Vagina (tissue), 2 donors: ENCODE measurements around the gene TSPAN9.

Experiments used
- POLR2A ChIP-seq, 2 donors: fragments of 450-650 bp; IDR thresholded peaks; one replicate each; pipeline ENCODE4 v1.6.1; 2017; ENCODE audit warnings: antibody characterized with exemption in 2 of 2, mild to moderate bottlenecking in 2 of 2, moderate library complexity in 2 of 2
- TF ChIP-seq, protein P1 (sequence below), 3 experiments: fragments of 450-650 bp in 2 of 3; fragments of 200-600 bp in 1 of 3; sonication (generic) in 1 of 3; IDR thresholded peaks; one replicate each; pipeline ENCODE4 v1.5.1; 2017 to 2019; ENCODE audit warnings: antibody characterized with exemption in 3 of 3, mild to moderate bottlenecking in 2 of 3, moderate library complexity in 2 of 3

GRCh38 chr12:3328081-3328480, 250.9 kb downstream of the TSPAN9 start:
- TF ChIP-seq, protein P1, sequence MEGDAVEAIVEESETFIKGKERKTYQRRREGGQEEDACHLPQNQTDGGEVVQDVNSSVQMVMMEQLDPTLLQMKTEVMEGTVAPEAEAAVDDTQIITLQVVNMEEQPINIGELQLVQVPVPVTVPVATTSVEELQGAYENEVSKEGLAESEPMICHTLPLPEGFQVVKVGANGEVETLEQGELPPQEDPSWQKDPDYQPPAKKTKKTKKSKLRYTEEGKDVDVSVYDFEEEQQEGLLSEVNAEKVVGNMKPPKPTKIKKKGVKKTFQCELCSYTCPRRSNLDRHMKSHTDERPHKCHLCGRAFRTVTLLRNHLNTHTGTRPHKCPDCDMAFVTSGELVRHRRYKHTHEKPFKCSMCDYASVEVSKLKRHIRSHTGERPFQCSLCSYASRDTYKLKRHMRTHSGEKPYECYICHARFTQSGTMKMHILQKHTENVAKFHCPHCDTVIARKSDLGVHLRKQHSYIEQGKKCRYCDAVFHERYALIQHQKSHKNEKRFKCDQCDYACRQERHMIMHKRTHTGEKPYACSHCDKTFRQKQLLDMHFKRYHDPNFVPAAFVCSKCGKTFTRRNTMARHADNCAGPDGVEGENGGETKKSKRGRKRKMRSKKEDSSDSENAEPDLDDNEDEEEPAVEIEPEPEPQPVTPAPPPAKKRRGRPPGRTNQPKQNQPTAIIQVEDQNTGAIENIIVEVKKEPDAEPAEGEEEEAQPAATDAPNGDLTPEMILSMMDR (IDR thresholded peaks at IDR 0.05), result no peak
- no peak for TF ChIP-seq POLR2A (IDR thresholded peaks at IDR 0.05)
